B cell (primary cell): ENCODE results near the gene ESPN. TPM values are rescaled to one million over a fixed set of nuclear protein-coding genes. Genes with fewer than 3 reads are reported as not detected.

Experiments used
- ATAC-seq: fragments of 200-7000 bp; cut with Tn5 transposase; one replicate; pipeline ENCODE4 v1.10.0; 2021; ENCODE audit warnings: low read depth, mild to moderate bottlenecking, moderate number of reproducible peaks, moderate library complexity
- CTCF ChIA-PET: fragments of 350-600 bp; sonication (Branson Sonifier 250); formaldehyde crosslinking; loops from one replicate; lab custom pipeline; 2021; ENCODE audit warnings: antibody characterized with exemption, inconsistent platforms; lab: Charles Lee
- POLR2A ChIA-PET: fragments of 350-600 bp; sonication (Branson Sonifier 250); formaldehyde crosslinking; loops from one replicate; lab custom pipeline; 2021; ENCODE audit warnings: antibody characterized with exemption; lab: Charles Lee
- DNase-seq: peaks from one replicate; pipeline ENCODE4 v3.0.0; 2013
- H2AFZ ChIP-seq: 2 replicates; pipeline ENCODE4 v1.6.1; 2012; ENCODE audit warnings: mild to moderate bottlenecking, low read depth, low read length; ENCODE audit not compliant: insufficient read depth, poor library complexity, severe bottlenecking
- H3K27ac ChIP-seq, 2 donors: 1 replicate in 1 of 2; 2 replicates in 1 of 2; pipeline ENCODE4 v1.5.1; 2012 to 2013; ENCODE audit warnings: low read length in 2 of 2, mild to moderate bottlenecking in 2 of 2, moderate library complexity in 1 of 2
- H3K27me3 ChIP-seq, 4 experiments: fragments of 200-600 bp in 1 of 4; sonication (generic) in 1 of 4; replicated peaks in 1 of 4; 1 replicate in 2 of 4; 2 replicates in 2 of 4; pipeline versions ENCODE4 v1.6.1 to v1.7.0; 2013 to 2016; ENCODE audit warnings: low read length in 3 of 4, mild to moderate bottlenecking in 2 of 4, mixed read lengths in 1 of 4, moderate library complexity in 1 of 4; ENCODE audit not compliant: insufficient read depth in 4 of 4, control insufficient read depth in 3 of 4; ENCODE audit errors: control extremely low read depth in 1 of 4
- H3K36me3 ChIP-seq, 2 experiments: replicated peaks in 1 of 2; 1 replicate in 1 of 2; 2 replicates in 1 of 2; pipeline versions ENCODE4 v1.6.1 to v1.7.1; 2013; ENCODE audit warnings: low read length in 1 of 2; ENCODE audit not compliant: insufficient read depth in 2 of 2, control insufficient read depth in 1 of 2; ENCODE audit errors: control extremely low read depth in 1 of 2, extremely low read depth in 1 of 2
- H3K4me1 ChIP-seq, 2 donors: fragments of 200-600 bp in 1 of 2; sonication (generic) in 1 of 2; 1 replicate in 1 of 2; 2 replicates in 1 of 2; pipeline versions ENCODE4 v1.5.1 to v1.6.1; 2013 to 2017; ENCODE audit warnings: low read length in 2 of 2; ENCODE audit not compliant: control insufficient read depth in 2 of 2, insufficient read depth in 2 of 2
- H3K4me2 ChIP-seq: replicated peaks from 2 replicates; pipeline ENCODE3; 2012; ENCODE audit warnings: mild to moderate bottlenecking, low read depth, low read length; ENCODE audit not compliant: poor library complexity, severe bottlenecking
- H3K4me3 ChIP-seq, 5 experiments: fragments of 200-600 bp in 1 of 5; sonication (generic) in 1 of 5; 1 replicate in 3 of 5; 2 replicates in 2 of 5; pipeline versions ENCODE4 v1.5.1 to v1.7.0; 2011 to 2016; ENCODE audit warnings: low read length in 4 of 5, mild to moderate bottlenecking in 4 of 5, low read depth in 2 of 5, control low read depth in 1 of 5, moderate library complexity in 1 of 5; ENCODE audit not compliant: insufficient read depth in 1 of 5; ENCODE audit errors: control extremely low read depth in 1 of 5, extremely low read depth in 1 of 5
- H3K79me2 ChIP-seq: fragments of 200-600 bp; sonication (generic); one replicate; pipeline ENCODE4 v1.6.0; 2016; ENCODE audit warnings: low read length; ENCODE audit not compliant: control insufficient read depth, insufficient read depth
- H3K9ac ChIP-seq: fragments of 200-600 bp; sonication (generic); 2 replicates; pipeline ENCODE4 v1.6.1; 2017; ENCODE audit warnings: mild to moderate bottlenecking, low read length, moderate library complexity
- H3K9me3 ChIP-seq, 3 donors: one replicate each; pipeline versions ENCODE4 v1.6.1 to v1.7.1; 2013; ENCODE audit warnings: low read length in 2 of 3; ENCODE audit not compliant: control insufficient read depth in 2 of 3, insufficient read depth in 1 of 3; ENCODE audit errors: control extremely low read depth in 1 of 3
- H4K20me1 ChIP-seq: 2 replicates; pipeline ENCODE4 v1.6.0; 2012; ENCODE audit warnings: mild to moderate bottlenecking, low read length; ENCODE audit not compliant: insufficient read depth, control insufficient read depth, poor library complexity, severe bottlenecking
- H3K27ac Mint-ChIP-seq: one replicate; pipeline ENCODE4 v1.8.0; 2021; ENCODE audit warnings: mixed read lengths
- H3K27me3 Mint-ChIP-seq: one replicate; pipeline ENCODE4 v1.8.0; 2021; ENCODE audit warnings: mixed read lengths
- H3K4me1 Mint-ChIP-seq: one replicate; pipeline ENCODE4 v1.8.0; 2021; ENCODE audit warnings: mixed read lengths
- H3K4me3 Mint-ChIP-seq: one replicate; pipeline ENCODE4 v1.8.0; 2021; ENCODE audit warnings: mixed read lengths
- H3K9me3 Mint-ChIP-seq: one replicate; pipeline ENCODE4 v1.8.0; 2022; ENCODE audit warnings: mixed read lengths; ENCODE audit not compliant: insufficient read depth
- EZH2 ChIP-seq: IDR thresholded peaks from 2 replicates; pipeline ENCODE4 v1.6.1; 2012; ENCODE audit warnings: borderline replicate concordance, low read depth, mild to moderate bottlenecking, moderate library complexity, low read length; ENCODE audit not compliant: insufficient read depth, poor library complexity, severe bottlenecking
- WGBS: methylation state at CpG from one replicate; pipeline ENCODE4 v1.1.5; 2013; ENCODE audit warnings: missing lambda C conversion rate; ENCODE audit not compliant: insufficient coverage; 5-methylcytosine and 5-hydroxymethylcytosine counted together
- intact Hi-C: fragments of 100-400 bp; cut with micrococcal nuclease; formaldehyde crosslinking; loops from one replicate; pipeline ENCODE4 v1.10.0; 2022
- polyA plus RNA-seq: library from polyadenylated mRNA; depleted of rRNA; stranded (reverse); fragments of >200 nt; gene quantifications from 2 replicates; pipeline ENCODE4 v1.2.3, GENCODE V29; 2012
- total RNA-seq, 2 donors: library from RNA; stranded (reverse); fragments of 120-200 nt in 1 of 2; gene quantifications; 1 replicate in 1 of 2; 2 replicates in 1 of 2; pipeline versions ENCODE4 v1.2.3 to v1.2.4, GENCODE V29; 2013 to 2022
- TF ChIP-seq, protein P1 (sequence below): fragments of 200-600 bp; IDR thresholded peaks from one replicate; pipeline ENCODE4 v1.8.0; 2022; ENCODE audit warnings: antibody characterized with exemption, mild to moderate bottlenecking

The ESPN gene
- total and polyA plus RNA-seq, 2 donors (not counting 1 experiment from before 2014, with no cell fraction given): 0.19 to 0.25 TPM

DNA sequence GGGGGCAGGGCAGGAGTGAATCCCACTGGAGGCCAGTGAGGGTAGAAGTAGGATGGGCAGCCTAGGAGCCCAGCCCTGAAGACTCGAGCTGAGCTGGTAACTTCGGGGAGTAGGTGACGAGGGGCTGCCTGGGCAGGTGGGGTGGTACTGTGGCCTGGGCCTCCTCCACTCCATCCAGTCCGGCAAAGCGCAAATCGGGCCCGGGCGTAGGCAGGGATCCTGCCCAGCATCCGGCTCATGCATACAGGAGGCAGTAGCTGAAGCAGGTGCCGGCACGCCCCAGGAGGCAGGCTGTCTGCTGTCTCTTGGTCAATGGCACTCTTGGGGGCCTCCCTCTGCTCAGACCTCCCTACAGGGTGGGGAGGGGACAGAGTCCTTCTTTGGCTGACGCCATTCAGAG, 42.6 kb downstream of the ESPN start:
- intact Hi-C loops: no loop called here
- H3K27me3 Mint-ChIP-seq: peaks cover 25% of the 10 kb centered on the region
- POLR2A ChIA-PET: no interaction called here

More for the DNA sequence above, 42.6 kb downstream of the ESPN start:
- 93% methylated on average over 12 of the region's 12 CpGs for WGBS
- H3K27me3 ChIP-seq: peaks cover 0 to 24% (median 10%) of the 10 kb centered on the region in 4 experiments
- Mint-ChIP-seq H3K9me3 (no peaks in the 10 kb centered on the region), H3K27ac (no peak overlapping the region), H3K4me3 (no peak overlapping the region), H3K4me1 (peaks cover 5% of the 10 kb centered on the region)
- peaks cover 0 to 5% (median 0%) of the 10 kb centered on the region in 3 donors for H3K9me3 ChIP-seq
- no peak for DNase-seq
- TF ChIP-seq EZH2: no peak
- TF ChIP-seq, protein P1, sequence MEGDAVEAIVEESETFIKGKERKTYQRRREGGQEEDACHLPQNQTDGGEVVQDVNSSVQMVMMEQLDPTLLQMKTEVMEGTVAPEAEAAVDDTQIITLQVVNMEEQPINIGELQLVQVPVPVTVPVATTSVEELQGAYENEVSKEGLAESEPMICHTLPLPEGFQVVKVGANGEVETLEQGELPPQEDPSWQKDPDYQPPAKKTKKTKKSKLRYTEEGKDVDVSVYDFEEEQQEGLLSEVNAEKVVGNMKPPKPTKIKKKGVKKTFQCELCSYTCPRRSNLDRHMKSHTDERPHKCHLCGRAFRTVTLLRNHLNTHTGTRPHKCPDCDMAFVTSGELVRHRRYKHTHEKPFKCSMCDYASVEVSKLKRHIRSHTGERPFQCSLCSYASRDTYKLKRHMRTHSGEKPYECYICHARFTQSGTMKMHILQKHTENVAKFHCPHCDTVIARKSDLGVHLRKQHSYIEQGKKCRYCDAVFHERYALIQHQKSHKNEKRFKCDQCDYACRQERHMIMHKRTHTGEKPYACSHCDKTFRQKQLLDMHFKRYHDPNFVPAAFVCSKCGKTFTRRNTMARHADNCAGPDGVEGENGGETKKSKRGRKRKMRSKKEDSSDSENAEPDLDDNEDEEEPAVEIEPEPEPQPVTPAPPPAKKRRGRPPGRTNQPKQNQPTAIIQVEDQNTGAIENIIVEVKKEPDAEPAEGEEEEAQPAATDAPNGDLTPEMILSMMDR: no peak
- no peaks in the 10 kb centered on the region for H4K20me1 ChIP-seq
- ATAC-seq: no peak
- no peak overlapping the region for H3K4me2 ChIP-seq
- no peak overlapping the region for H2AFZ ChIP-seq
- no peak overlapping the region for H3K9ac ChIP-seq
- CTCF ChIA-PET: interaction anchor here (1.3 kb wide), 1 partner anchor 9 kb away, joined by 3 read pairs; no protein-coding TSS in a partner anchor
- H3K36me3 ChIP-seq: no peaks in the 10 kb centered on the region
- peaks cover 0 to 8% of the 10 kb centered on the region in 2 donors for H3K4me1 ChIP-seq
- H3K4me3 ChIP-seq: no peak overlapping the region
- no peak overlapping the region for H3K27ac ChIP-seq
- no peaks in the 10 kb centered on the region for H3K79me2 ChIP-seq
